Esophagus squamous epithelium (tissue), 4 donors: ENCODE results near the gene SDC4.

Source experiments
- POLR2A ChIP-seq, 4 donors: fragments of 450-650 bp; IDR thresholded peaks; one replicate each; pipeline ENCODE4 v1.6.1; 2017; ENCODE audit warnings: antibody characterized with exemption in 4 of 4, mild to moderate bottlenecking in 4 of 4, moderate library complexity in 3 of 4
- TF ChIP-seq, protein P1 (sequence below), 6 experiments: fragments of 450-650 bp in 4 of 6; fragments of 200-600 bp in 2 of 6; sonication (generic) in 2 of 6; IDR thresholded peaks; one replicate each; pipeline ENCODE4 v1.5.1; 2016 to 2019; ENCODE audit warnings: antibody characterized with exemption in 6 of 6, mild to moderate bottlenecking in 4 of 6, moderate library complexity in 4 of 6

DNA sequence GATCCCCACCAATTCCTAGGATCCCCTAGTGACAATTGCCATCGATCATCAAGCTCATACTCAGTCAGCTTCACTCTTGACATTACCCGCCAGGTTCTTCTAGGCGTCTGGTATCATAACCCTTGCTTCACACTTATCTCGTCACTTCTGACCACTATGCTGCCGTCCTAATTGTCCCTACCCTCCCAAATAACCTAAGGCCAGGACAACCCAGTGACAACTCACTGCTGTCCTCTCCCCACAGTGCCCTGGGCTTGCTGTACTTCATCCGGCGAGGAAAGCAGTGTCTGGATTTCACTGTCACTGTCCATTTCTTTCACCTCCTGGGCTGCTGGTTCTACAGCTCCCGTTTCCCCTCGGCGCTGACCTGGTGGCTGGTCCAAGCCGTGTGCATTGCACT lies 18.4 kb upstream of the SDC4 start:
- TF ChIP-seq POLR2A (IDR thresholded peaks at IDR 0.05), result no peak
- TF ChIP-seq, protein P1, sequence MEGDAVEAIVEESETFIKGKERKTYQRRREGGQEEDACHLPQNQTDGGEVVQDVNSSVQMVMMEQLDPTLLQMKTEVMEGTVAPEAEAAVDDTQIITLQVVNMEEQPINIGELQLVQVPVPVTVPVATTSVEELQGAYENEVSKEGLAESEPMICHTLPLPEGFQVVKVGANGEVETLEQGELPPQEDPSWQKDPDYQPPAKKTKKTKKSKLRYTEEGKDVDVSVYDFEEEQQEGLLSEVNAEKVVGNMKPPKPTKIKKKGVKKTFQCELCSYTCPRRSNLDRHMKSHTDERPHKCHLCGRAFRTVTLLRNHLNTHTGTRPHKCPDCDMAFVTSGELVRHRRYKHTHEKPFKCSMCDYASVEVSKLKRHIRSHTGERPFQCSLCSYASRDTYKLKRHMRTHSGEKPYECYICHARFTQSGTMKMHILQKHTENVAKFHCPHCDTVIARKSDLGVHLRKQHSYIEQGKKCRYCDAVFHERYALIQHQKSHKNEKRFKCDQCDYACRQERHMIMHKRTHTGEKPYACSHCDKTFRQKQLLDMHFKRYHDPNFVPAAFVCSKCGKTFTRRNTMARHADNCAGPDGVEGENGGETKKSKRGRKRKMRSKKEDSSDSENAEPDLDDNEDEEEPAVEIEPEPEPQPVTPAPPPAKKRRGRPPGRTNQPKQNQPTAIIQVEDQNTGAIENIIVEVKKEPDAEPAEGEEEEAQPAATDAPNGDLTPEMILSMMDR (IDR thresholded peaks at IDR 0.05), result no peak
